BE2C (cell line): ENCODE data around the gene FRMD8.

Source experiments
- DNase-seq: peaks from one replicate; pipeline ENCODE4 v3.0.0-alpha.2; 2020
- H3K27me3 ChIP-seq: fragments of 250-450 bp; sonication (Bioruptor Pico); 2 replicates; pipeline ENCODE4 v1.5.1; 2020; ENCODE audit warnings: mild to moderate bottlenecking
- H3K36me3 ChIP-seq: fragments of 250-450 bp; sonication (Bioruptor Pico); 2 replicates; pipeline ENCODE4 v1.5.1; 2020; ENCODE audit warnings: mild to moderate bottlenecking
- H3K4me1 ChIP-seq: fragments of 250-450 bp; sonication (Bioruptor Pico); 2 replicates; pipeline ENCODE4 v1.5.1; 2020
- H3K4me3 ChIP-seq: 2 replicates; pipeline ENCODE4 v1.5.1; 2011; ENCODE audit warnings: low read depth, low read length
- H3K9me3 ChIP-seq: fragments of 250-450 bp; sonication (Bioruptor Pico); 2 replicates; pipeline ENCODE4 v1.5.1; 2020
- CTCF ChIP-seq: IDR thresholded peaks from 2 replicates; pipeline ENCODE4 v1.5.1; 2012; ENCODE audit warnings: mild to moderate bottlenecking, low read depth, low read length

The FRMD8 gene

GRCh38 chr11:65431451-65432099, 45.1 kb downstream of the FRMD8 start:
- no peaks in the 10 kb centered on the region for H3K27me3 ChIP-seq
- DNase-seq: no peak
- peaks cover 29% of the 10 kb centered on the region for H3K36me3 ChIP-seq
- no peak for TF ChIP-seq CTCF
- no peak overlapping the region for H3K4me3 ChIP-seq
- H3K4me1 ChIP-seq: peaks cover 3% of the 10 kb centered on the region; the same call in 1 of the 2 replicates
- H3K9me3 ChIP-seq: no peaks in the 10 kb centered on the region

DNA sequence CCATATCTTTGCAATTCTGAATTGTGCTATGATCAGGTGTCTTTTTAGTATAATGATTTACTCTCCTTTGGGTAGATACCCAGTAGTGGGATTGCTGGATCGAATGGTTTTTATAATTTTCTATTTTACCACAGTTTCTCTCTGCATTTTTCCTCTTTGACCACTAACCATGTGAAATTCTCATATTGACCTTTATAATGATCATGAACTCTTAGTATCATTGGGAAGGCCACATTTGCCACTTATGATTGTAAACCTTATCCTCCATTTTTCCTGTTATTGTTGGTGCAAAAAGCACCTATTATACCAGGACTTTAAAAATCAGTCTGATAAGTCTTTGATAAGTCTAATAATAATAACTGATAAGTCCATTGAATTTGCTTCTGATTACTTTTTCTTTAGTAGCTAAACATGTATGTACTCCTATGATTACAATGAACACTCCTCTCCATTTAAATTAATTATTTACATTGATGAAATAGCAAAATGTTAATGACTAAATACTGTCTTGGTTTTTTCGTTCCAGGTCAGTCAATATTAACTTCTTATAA, 45.7 kb downstream of the FRMD8 start:
- no peaks in the 10 kb centered on the region for H3K27me3 ChIP-seq
- no peaks in the 10 kb centered on the region for H3K9me3 ChIP-seq
- peaks cover 24% of the 10 kb centered on the region for H3K36me3 ChIP-seq
- no peak for DNase-seq
- H3K4me3 ChIP-seq: no peak overlapping the region
- H3K4me1 ChIP-seq: peaks cover 3% of the 10 kb centered on the region; the same call in 1 of the 2 replicates
- TF ChIP-seq CTCF: no peak

GRCh38 chr11:65432686-65433582, 46.5 kb downstream of the FRMD8 start:
- TF ChIP-seq CTCF: peak; percentile 34; the same call in 1 of the 2 replicates
- H3K36me3 ChIP-seq: peaks cover 26% of the 10 kb centered on the region
- no peak overlapping the region for H3K4me3 ChIP-seq
- no peaks in the 10 kb centered on the region for H3K9me3 ChIP-seq
- peaks cover 3% of the 10 kb centered on the region; the same call in 1 of the 2 replicates for H3K4me1 ChIP-seq
- H3K27me3 ChIP-seq: no peaks in the 10 kb centered on the region
- DNase-seq: no peak

DNA sequence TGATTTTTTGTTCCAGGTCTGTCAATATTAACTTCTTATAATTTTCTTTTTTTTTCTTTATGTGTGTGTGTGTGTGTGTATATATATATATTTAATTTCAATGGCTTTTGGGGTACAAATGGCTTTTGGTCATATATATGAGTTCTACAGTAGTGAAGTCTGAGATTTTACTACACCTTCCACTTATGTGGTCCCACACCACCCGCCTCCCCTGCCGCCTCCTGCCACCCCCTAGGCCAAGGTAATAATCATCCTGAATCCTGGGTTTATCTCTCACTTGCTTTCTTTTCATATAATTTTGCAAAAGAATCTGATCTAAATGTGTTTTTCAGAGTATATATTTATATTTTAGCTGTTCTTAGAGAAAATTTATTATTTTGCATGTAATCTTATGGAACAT, 47.2 kb downstream of the FRMD8 start:
- Histone ChIP-seq H3K27me3 (no peaks in the 10 kb centered on the region), H3K9me3 (no peaks in the 10 kb centered on the region), H3K4me1 (peaks cover 3% of the 10 kb centered on the region; the same call in 1 of the 2 replicates), H3K36me3 (peaks cover 30% of the 10 kb centered on the region), H3K4me3 (no peak overlapping the region)
- no peak for DNase-seq
- no peak for TF ChIP-seq CTCF

- no peak for TF ChIP-seq CTCF
- H3K4me3 ChIP-seq: no peak overlapping the region
- H3K36me3 ChIP-seq: peaks cover 30% of the 10 kb centered on the region
- peaks cover 3% of the 10 kb centered on the region; the same call in 1 of the 2 replicates for H3K4me1 ChIP-seq
- DNase-seq: no peak
- H3K27me3 ChIP-seq: no peaks in the 10 kb centered on the region
- no peaks in the 10 kb centered on the region for H3K9me3 ChIP-seq
Measured at GRCh38 chr11:65434057-65434666, 47.7 kb downstream of the FRMD8 start.
